Hair follicular keratinocyte (primary cell): ENCODE measurements around the gene TMEM41A. TPM values are rescaled to one million over a fixed set of nuclear protein-coding genes. Genes with fewer than 3 reads are reported as not detected.

ENCODE experiments used
- total RNA-seq: library from RNA; depleted of rRNA; stranded (reverse); fragments of >200 nt; gene quantifications from 2 replicates; pipeline ENCODE4 v1.2.3, GENCODE V29; 2015

TMEM41A gene
- 11.9 and 13.7 TPM in 2 replicates for total RNA-seq

DNA sequence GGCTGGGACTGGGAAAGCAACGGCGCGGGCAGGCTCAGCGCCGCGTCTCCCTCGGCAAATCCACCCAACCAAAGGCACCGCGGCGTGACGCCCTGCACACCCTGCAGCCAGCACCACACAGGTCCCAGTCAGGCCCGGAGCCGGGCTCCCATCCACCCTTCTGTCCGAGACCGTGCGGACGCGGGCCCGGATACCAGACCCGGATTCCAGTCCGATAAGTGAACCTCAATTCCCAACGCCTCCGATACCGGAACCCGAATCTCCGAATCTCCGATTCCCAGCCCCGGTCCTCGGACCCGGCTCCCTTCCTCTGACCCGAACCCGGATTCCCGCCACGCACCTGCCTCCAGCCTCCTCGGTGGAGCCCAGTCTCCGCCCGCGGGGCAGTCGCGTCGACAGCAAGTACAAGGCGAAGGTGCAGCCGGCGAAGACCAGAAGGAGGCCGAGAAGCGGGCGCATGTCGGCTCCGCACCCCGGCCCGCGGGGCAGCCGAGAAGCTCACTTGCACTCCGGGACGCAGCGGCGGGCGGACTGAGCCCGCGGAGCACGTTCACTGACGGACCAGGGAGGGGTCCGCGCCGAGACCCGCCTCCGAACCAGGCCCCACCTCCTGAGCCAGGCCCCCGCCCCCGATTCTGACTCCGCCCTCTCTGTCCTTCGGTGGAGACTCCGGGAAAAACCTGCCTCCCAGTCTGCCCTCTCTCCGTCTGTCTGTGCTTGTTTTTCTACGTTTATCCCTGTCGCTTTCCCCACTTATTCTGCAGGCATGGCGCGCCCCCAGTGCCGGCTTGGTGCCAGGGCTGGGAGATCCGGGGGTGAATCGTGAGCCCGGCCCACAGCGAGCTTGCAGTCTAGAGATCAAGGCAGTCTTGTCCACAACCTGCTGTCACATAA is at the start of gene TMEM41A:
Gene TMEM41A, minus strand, starts transcription at position 533 of the 894 bp plus-strand sequence. Its CDS starts 74 bp downstream, at position 459.

Other genes with a start within 250 kb of the TMEM41A start
- 6.0 and 8.4 TPM in 2 replicates for gene EHHADH, start 245.0 kb downstream of the TMEM41A start, total RNA-seq
- 17.6 and 20.6 TPM in 2 replicates for gene MAP3K13, start 135.9 kb downstream of the TMEM41A start, total RNA-seq
- under 0.01 and 0.11 TPM in 2 replicates for gene LIPH, start 53.6 kb upstream of the TMEM41A start, total RNA-seq
- gene SENP2, start 87.3 kb upstream of the TMEM41A start, total RNA-seq, result 19.2 and 20.0 TPM in 2 replicates